Transverse colon (tissue), 4 donors: Measurements from ENCODE around the gene CYP2E1. TPM values are rescaled to one million over a fixed set of nuclear protein-coding genes. Genes with fewer than 3 reads are reported as not detected.
"Not testable (repeated sequence)": the region's sequence is repeated elsewhere in the genome, so short reads cannot be mapped to it uniquely, and the experiment has no call there.

ENCODE experiments used
- DNase-seq: peaks from one replicate; pipeline ENCODE4 v3.0.0-alpha.2; 2019
- H3K27ac ChIP-seq, 4 donors: fragments of 200-600 bp; sonication (generic); 2 replicates each; pipeline ENCODE4 v1.5.1; 2016 to 2018; ENCODE audit warnings: inconsistent platforms in 4 of 4
- H3K27me3 ChIP-seq: fragments of 200-600 bp; sonication (generic); 2 replicates; pipeline ENCODE4 v1.5.1; 2017; ENCODE audit warnings: inconsistent platforms
- H3K36me3 ChIP-seq, 4 donors: fragments of 200-600 bp; sonication (generic); 2 replicates each; pipeline ENCODE4 v1.5.1; 2017 to 2019; ENCODE audit warnings: inconsistent platforms in 4 of 4
- H3K4me1 ChIP-seq, 4 donors: fragments of 200-600 bp; sonication (generic); 2 replicates each; pipeline ENCODE4 v1.5.1; 2017 to 2020; ENCODE audit warnings: inconsistent platforms in 4 of 4
- H3K4me3 ChIP-seq, 4 donors: fragments of 200-600 bp; sonication (generic); 1 replicate in 1 of 4; 2 replicates in 3 of 4; pipeline versions ENCODE4 v1.5.1 to v1.6.1; 2017 to 2019; ENCODE audit warnings: inconsistent platforms in 4 of 4
- H3K9me3 ChIP-seq, 2 donors: fragments of 200-600 bp; sonication (generic); 2 replicates each; pipeline ENCODE4 v1.5.1; 2017 to 2019; ENCODE audit warnings: inconsistent platforms in 2 of 2
- CTCF ChIP-seq, 5 experiments: fragments of 200-600 bp in 3 of 5; fragments of 450-650 bp in 2 of 5; sonication (generic) in 3 of 5; IDR thresholded peaks; 1 replicate in 2 of 5; 2 replicates in 3 of 5; pipeline ENCODE4 v1.5.1; 2016 to 2017; ENCODE audit warnings: antibody characterized with exemption in 5 of 5, inconsistent platforms in 3 of 5, mild to moderate bottlenecking in 2 of 5, moderate library complexity in 1 of 5
- EP300 ChIP-seq: sonication (generic); formaldehyde crosslinking; IDR thresholded peaks from one replicate; pipeline ENCODE4 v1.6.1; 2017; ENCODE audit warnings: antibody characterized with exemption, low read depth
- POLR2A ChIP-seq: fragments of 450-650 bp; IDR thresholded peaks from one replicate; pipeline ENCODE4 v1.6.1; 2016; ENCODE audit warnings: antibody characterized with exemption, mild to moderate bottlenecking, moderate library complexity
- POLR2AphosphoS5 ChIP-seq, 3 donors: sonication (generic); formaldehyde crosslinking; IDR thresholded peaks; one replicate each; pipeline ENCODE4 v1.6.1; 2016; ENCODE audit warnings: antibody characterized with exemption in 3 of 3
- WGBS, 2 donors: methylation state at CpG; one replicate each; pipeline ENCODE4 v1.1.5; 2018; ENCODE audit warnings: low coverage in 1 of 2; 5-methylcytosine and 5-hydroxymethylcytosine counted together
- in situ Hi-C, 4 donors: fragments of 200-750 bp; cut with MboI; loops; one replicate each; pipeline versions ENCODE4 v1.15.0 to v1.15.1; 2017; ENCODE audit warnings: low sequenced_read_pairs in 3 of 4, low pct_ligation_motif_present in 1 of 4, low pct_unique_long_range_greater_than_20kb in 1 of 4
- intact Hi-C: fragments of 100-400 bp; cut with DNase I; formaldehyde crosslinking; loops from one replicate; pipeline ENCODE4 v1.15.1; 2023; ENCODE audit warnings: low total_unique reads
- total RNA-seq, 4 donors: library from RNA; depleted of rRNA; stranded (reverse); fragments of >200 nt; gene quantifications; one replicate each; pipeline ENCODE4 v1.1.0, GENCODE V29; 2016

CYP2E1 gene
- total RNA-seq, 4 donors from 2014 or later: 0.64 to 3.4 (median 0.96) TPM; not detected in 1

GRCh38 chr10:133534417-133534816, 7.3 kb downstream of the CYP2E1 start:
- H3K4me1 ChIP-seq: peaks cover 0 to 2% (median 0%) of the 10 kb centered on the region in 4 donors
- H3K27me3 ChIP-seq: peaks cover 12% of the 10 kb centered on the region
- H3K9me3 ChIP-seq: no peaks in the 10 kb centered on the region
- DNase-seq: no peak
- no peaks in the 10 kb centered on the region for H3K36me3 ChIP-seq
- WGBS, 2 donors: 81 to 95% methylated on average over 6 to 7 of the region's 7 CpGs
- intact Hi-C loops (no loop called here), in situ Hi-C loops (no loop called here)
- H3K4me3 ChIP-seq: no peak overlapping the region
- no peak overlapping the region for H3K27ac ChIP-seq
- TF ChIP-seq POLR2A (no peak), POLR2AphosphoS5 (IDR thresholded peaks at IDR 0.05) (no peak), EP300 (no peak), CTCF (IDR thresholded peaks at IDR 0.05) (no peak)

DNA sequence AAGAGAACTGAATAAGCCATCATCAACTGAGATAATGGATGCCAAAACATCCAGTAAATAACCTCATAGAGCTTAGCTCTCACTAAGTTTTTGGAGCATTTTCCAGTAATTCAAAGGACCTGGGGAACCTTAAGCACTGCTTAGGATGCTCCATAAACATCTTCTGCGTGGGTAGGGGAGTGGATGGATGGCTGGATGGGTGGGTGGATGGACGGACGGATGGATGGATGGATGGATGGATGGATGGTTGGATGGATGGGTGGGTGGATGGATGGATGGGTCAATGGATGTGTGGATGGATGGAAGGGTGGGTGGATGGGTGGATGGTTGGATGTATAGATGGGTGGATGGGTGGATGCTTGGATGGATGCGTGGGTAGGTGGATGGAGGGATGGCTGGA, 9.0 kb downstream of the CYP2E1 start:
- WGBS, 2 donors: 43 to 79% methylated on average over 4 of the region's 4 CpGs
- intact Hi-C loops (loop anchor here (5.0 kb wide), 1 partner anchor 759 kb away; no protein-coding TSS in a partner anchor), in situ Hi-C loops (no loop called here)
- Histone ChIP-seq H3K9me3 (no peaks in the 10 kb centered on the region), H3K27ac (no peak overlapping the region), H3K36me3 (no peaks in the 10 kb centered on the region), H3K27me3 (no peaks in the 10 kb centered on the region), H3K4me3 (no peak overlapping the region), H3K4me1 (no peaks in the 10 kb centered on the region)
- DNase-seq: no peak
- TF ChIP-seq POLR2A (no peak), CTCF (IDR thresholded peaks at IDR 0.05) (no peak)

- H3K27ac ChIP-seq: no peak overlapping the region
- H3K9me3 ChIP-seq: no peaks in the 10 kb centered on the region
- WGBS, 2 donors: 76% methylated on average over 4 of the region's 4 CpGs; no CpG with 5 or more reads in 1 of the 2 donors
- no peaks in the 10 kb centered on the region for H3K27me3 ChIP-seq
- no peaks in the 10 kb centered on the region for H3K36me3 ChIP-seq
- no peak overlapping the region for H3K4me3 ChIP-seq
- no peak for DNase-seq
- H3K4me1 ChIP-seq: no peaks in the 10 kb centered on the region
- TF ChIP-seq CTCF (IDR thresholded peaks at IDR 0.05) (no peak), EP300 (no peak), POLR2AphosphoS5 (IDR thresholded peaks at IDR 0.05) (no peak), POLR2A (no peak)
- intact Hi-C loops: loop anchor here (5.0 kb wide), 1 partner anchor 761 kb away; no protein-coding TSS in a partner anchor
- in situ Hi-C loops: no loop called here
Observed at GRCh38 chr10:133537546-133538545, 10.7 kb downstream of the CYP2E1 start.

DNA sequence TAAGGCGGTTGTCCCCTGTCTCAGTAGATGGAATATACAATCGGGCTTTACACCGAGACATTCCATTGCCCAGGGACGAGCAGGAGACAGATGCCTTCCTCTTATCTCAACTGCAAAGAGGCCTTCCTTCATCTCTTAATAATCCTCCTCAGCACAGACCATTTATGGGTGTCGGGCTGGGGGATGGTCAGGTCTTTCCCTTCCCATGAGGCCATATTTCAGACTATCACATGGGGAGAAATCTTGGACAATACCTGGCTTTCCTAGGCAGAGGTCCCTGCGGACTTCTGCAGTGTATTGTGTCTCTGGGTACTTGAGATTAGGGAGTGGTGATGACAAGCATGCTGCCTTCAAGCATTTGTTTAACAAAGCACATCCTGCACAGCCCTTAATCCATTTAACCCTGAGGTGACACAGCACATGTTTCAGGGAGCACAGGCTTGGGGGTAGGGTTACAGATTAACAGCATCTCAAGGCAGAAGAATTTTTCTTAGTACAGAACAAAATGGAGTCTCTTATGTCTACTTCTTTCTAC, 14.3 kb downstream of the CYP2E1 start:
- H3K27me3 ChIP-seq, H3K4me1 ChIP-seq, H3K4me3 ChIP-seq, intact Hi-C loops, H3K9me3 ChIP-seq, H3K36me3 ChIP-seq, DNase-seq, H3K27ac ChIP-seq, in situ Hi-C loops: not testable (repeated sequence)
- WGBS, 2 donors: 73 to 75% methylated on average over 5 to 6 of the region's 6 CpGs
